ENCODE data around the gene FBXL4.

FBXL4 gene

GRCh38 chr6:98842342-98843180, 105.2 kb downstream of the FBXL4 start:
- H3K4me3 ChIP-seq (ENCODE audit: insufficient read depth, low read depth, low read length, poor library complexity, severe bottlenecking) = no peak overlapping the region

GRCh38 chr6:98841621-98842341, 106.0 kb downstream of the FBXL4 start:
- Histone ChIP-seq H3K9me3 (ENCODE audit: control insufficient read depth, low read length) (no peaks in the 10 kb centered on the region), H3K4me1 (ENCODE audit: control insufficient read depth, insufficient read depth, low read length, poor library complexity, severe bottlenecking) (peaks cover 19% of the 10 kb centered on the region), H3K27ac (ENCODE audit: insufficient read depth, low read length, poor library complexity, severe bottlenecking) (no peak overlapping the region), H3K36me3 (ENCODE audit: control insufficient read depth, insufficient read depth, low read length) (no peaks in the 10 kb centered on the region), H3K4me3 (ENCODE audit: insufficient read depth, low read depth, low read length, poor library complexity, severe bottlenecking) (no peak overlapping the region), H3K27me3 (replicated peaks; ENCODE audit: control insufficient read depth, insufficient read depth, low read length, poor library complexity, severe bottlenecking) (peaks cover 92% of the 10 kb centered on the region)
- DNase-seq = no peak

More at GRCh38 chr6:98842342-98843180, 105.2 kb downstream of the FBXL4 start:
- Histone ChIP-seq H3K27ac (ENCODE audit: insufficient read depth, low read length, poor library complexity, severe bottlenecking) (no peak overlapping the region), H3K4me1 (ENCODE audit: control insufficient read depth, insufficient read depth, low read length, poor library complexity, severe bottlenecking) (peaks cover 20% of the 10 kb centered on the region), H3K36me3 (ENCODE audit: control insufficient read depth, insufficient read depth, low read length) (no peaks in the 10 kb centered on the region), H3K9me3 (ENCODE audit: control insufficient read depth, low read length) (no peaks in the 10 kb centered on the region), H3K27me3 (replicated peaks; ENCODE audit: control insufficient read depth, insufficient read depth, low read length, poor library complexity, severe bottlenecking) (peaks cover 92% of the 10 kb centered on the region)
- DNase-seq = no peak

- peaks cover 91% of the 10 kb centered on the region for H3K27me3 ChIP-seq (replicated peaks; ENCODE audit: control insufficient read depth, insufficient read depth, low read length, poor library complexity, severe bottlenecking)
- H3K9me3 ChIP-seq (ENCODE audit: control insufficient read depth, low read length) = no peaks in the 10 kb centered on the region
These were observed 106.7 kb downstream of the FBXL4 start for GRCh38 chr6:98840996-98841513.

DNA sequence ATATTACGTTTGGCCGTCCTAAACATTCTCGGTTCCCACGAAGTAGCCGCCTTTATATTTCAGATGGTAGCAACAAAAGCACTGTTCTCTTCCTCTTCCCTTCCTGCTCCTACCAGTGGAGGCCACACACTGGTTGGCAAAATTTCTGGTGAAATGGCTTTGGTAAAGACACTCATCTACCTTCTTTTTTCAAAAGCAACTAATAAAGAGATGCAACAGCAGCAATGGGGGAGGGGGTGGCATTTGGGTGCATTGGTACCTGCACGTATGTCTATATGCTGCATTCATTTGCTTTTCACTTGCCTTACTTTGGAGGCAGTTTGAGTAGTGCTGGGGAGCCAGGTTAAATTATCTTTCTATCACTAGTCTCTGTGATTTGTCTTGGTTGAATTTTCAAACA, 107.4 kb downstream of the FBXL4 start:
- H3K27ac ChIP-seq (ENCODE audit: insufficient read depth, low read length, poor library complexity, severe bottlenecking) = no peak overlapping the region
- no peaks in the 10 kb centered on the region for H3K9me3 ChIP-seq (ENCODE audit: control insufficient read depth, low read length)
- no peak for DNase-seq
- H3K36me3 ChIP-seq (ENCODE audit: control insufficient read depth, insufficient read depth, low read length) = no peaks in the 10 kb centered on the region
- H3K4me1 ChIP-seq (ENCODE audit: control insufficient read depth, insufficient read depth, low read length, poor library complexity, severe bottlenecking) = peaks cover 23% of the 10 kb centered on the region
- no peak overlapping the region for H3K4me3 ChIP-seq (ENCODE audit: insufficient read depth, low read depth, low read length, poor library complexity, severe bottlenecking)
- peaks cover 94% of the 10 kb centered on the region for H3K27me3 ChIP-seq (replicated peaks; ENCODE audit: control insufficient read depth, insufficient read depth, low read length, poor library complexity, severe bottlenecking)

More at GRCh38 chr6:98840996-98841513, 106.7 kb downstream of the FBXL4 start:
- H3K4me1 ChIP-seq (ENCODE audit: control insufficient read depth, insufficient read depth, low read length, poor library complexity, severe bottlenecking) = peaks cover 22% of the 10 kb centered on the region
- no peaks in the 10 kb centered on the region for H3K36me3 ChIP-seq (ENCODE audit: control insufficient read depth, insufficient read depth, low read length)
- H3K27ac ChIP-seq (ENCODE audit: insufficient read depth, low read length, poor library complexity, severe bottlenecking) = no peak overlapping the region
- DNase-seq = no peak
- H3K4me3 ChIP-seq (ENCODE audit: insufficient read depth, low read depth, low read length, poor library complexity, severe bottlenecking) = no peak overlapping the region

DNA sequence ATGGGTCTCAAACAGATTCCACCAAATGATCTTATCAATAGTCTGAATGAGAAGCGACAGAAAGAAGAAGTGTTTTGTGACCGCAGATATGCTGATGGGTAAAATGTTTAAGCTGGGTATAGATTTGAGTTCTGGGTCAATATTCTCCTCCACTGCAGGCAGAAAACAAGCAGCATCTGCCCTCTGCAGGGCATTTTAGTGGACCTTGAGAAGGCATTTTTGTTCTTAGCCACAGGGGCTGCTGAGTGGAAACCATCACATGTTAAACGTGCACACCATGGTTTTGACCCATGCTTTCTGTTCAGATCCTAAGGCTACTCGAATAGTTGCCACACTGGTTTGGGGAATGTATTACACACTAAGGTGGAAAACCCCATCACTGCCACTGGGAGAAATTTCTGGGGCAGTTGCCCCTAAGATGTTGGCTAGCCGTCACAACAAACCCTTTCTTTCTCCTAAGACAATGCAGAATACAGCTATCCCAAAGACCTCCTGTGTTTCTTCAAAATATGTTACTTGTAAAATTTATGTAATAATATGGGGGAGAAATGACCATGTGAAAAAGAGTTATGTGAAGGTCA, 107.9 kb downstream of the FBXL4 start:
- Histone ChIP-seq H3K27me3 (replicated peaks; ENCODE audit: control insufficient read depth, insufficient read depth, low read length, poor library complexity, severe bottlenecking) (peaks cover 92% of the 10 kb centered on the region), H3K9me3 (ENCODE audit: control insufficient read depth, low read length) (no peaks in the 10 kb centered on the region), H3K4me1 (ENCODE audit: control insufficient read depth, insufficient read depth, low read length, poor library complexity, severe bottlenecking) (peaks cover 22% of the 10 kb centered on the region), H3K4me3 (ENCODE audit: insufficient read depth, low read depth, low read length, poor library complexity, severe bottlenecking) (no peak overlapping the region), H3K36me3 (ENCODE audit: control insufficient read depth, insufficient read depth, low read length) (no peaks in the 10 kb centered on the region), H3K27ac (ENCODE audit: insufficient read depth, low read length, poor library complexity, severe bottlenecking) (no peak overlapping the region)
- DNase-seq = no peak

DNA sequence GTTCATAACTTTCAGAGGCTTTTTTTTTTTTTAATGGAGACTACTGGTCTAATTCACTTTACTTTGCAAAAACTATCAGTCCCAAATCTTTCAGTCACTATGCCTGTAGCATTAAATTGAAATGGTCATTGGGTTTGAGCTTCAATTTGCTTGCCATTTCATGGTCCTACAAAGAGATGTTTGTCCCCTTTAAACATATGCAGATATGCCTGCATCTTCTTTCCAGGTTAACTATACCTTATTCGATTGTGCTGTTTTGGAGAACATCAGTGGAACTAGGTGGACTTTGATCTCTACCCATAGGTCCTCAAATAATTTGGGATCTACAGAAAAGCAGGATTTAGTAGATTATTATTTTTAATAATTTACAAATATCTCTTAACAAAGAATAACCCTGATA, 108.8 kb downstream of the FBXL4 start:
- Histone ChIP-seq H3K9me3 (ENCODE audit: control insufficient read depth, low read length) (no peaks in the 10 kb centered on the region), H3K4me1 (ENCODE audit: control insufficient read depth, insufficient read depth, low read length, poor library complexity, severe bottlenecking) (peaks cover 14% of the 10 kb centered on the region), H3K36me3 (ENCODE audit: control insufficient read depth, insufficient read depth, low read length) (no peaks in the 10 kb centered on the region), H3K27me3 (replicated peaks; ENCODE audit: control insufficient read depth, insufficient read depth, low read length, poor library complexity, severe bottlenecking) (peaks cover 89% of the 10 kb centered on the region), H3K27ac (ENCODE audit: insufficient read depth, low read length, poor library complexity, severe bottlenecking) (no peak overlapping the region), H3K4me3 (ENCODE audit: insufficient read depth, low read depth, low read length, poor library complexity, severe bottlenecking) (no peak overlapping the region)
- DNase-seq = no peak

DNA sequence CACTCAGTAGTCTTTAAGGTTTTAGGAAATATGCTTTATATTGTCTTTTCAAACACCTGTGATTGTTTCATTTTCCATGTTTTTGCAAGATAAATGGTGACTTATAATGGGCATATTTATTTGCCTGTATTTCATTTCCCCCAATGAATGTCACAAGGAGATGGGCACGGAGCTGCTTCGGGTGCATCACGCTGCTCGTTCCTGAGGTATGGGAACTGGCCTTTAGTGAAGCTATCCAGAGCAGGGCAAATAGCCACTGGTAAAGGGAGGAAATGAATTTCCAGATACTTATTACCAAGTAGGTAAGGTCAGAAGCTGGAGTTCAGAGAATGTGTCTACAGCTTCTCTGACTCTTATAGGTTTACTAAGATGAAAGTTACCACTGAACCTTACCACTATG, 109.7 kb downstream of the FBXL4 start:
- no peaks in the 10 kb centered on the region for H3K36me3 ChIP-seq (ENCODE audit: control insufficient read depth, insufficient read depth, low read length)
- H3K9me3 ChIP-seq (ENCODE audit: control insufficient read depth, low read length) = no peaks in the 10 kb centered on the region
- H3K4me3 ChIP-seq (ENCODE audit: insufficient read depth, low read depth, low read length, poor library complexity, severe bottlenecking) = no peak overlapping the region
- H3K4me1 ChIP-seq (ENCODE audit: control insufficient read depth, insufficient read depth, low read length, poor library complexity, severe bottlenecking) = peaks cover 18% of the 10 kb centered on the region
- peaks cover 86% of the 10 kb centered on the region for H3K27me3 ChIP-seq (replicated peaks; ENCODE audit: control insufficient read depth, insufficient read depth, low read length, poor library complexity, severe bottlenecking)
- H3K27ac ChIP-seq (ENCODE audit: insufficient read depth, low read length, poor library complexity, severe bottlenecking) = no peak overlapping the region
- no peak for DNase-seq

DNA sequence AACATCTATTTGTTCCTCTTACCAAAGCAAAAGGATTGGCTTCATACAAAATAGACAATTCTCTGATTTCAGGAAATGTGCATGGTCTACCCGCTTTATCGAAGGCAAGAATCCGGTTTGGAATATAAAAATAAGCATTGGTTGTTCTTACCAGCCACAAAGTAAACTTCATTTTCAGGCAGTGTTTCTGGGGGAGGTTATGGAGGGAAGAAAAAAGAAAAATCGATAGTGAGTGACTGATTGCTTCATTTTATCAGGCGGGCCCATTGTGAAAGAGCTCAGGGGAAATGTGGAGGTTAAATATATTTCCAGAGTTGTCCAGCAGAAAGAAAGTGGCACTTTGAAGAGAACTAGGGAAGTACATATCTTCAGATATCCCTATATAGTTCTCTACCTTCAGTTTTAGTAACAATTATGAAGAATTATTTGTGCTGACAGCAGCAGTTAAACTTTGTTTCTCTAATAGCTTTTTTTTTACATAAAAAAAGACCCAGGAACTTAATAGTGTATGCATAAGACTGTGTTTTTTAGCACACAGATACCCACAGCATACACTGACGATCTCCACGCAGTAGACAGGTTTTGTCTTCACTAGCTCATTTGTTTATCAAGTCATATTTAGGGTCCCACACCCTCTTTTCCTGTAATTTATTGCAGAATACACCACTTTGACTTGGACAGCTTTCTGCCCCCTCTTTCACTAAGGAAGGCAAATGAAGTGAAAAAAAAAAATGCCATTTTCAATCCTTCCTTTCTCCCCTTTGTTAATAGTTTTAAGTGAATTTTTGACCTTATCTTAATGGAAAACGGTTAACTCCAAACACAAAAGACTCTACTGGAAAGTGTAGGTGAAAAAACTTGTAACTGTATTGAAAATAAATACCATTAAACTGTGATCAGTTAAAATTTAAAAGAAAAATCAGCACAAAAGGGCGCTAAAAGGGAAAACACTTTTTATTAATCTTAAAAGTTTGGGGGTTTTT, 110.5 kb downstream of the FBXL4 start:
- DNase-seq = no peak
- Histone ChIP-seq H3K27ac (ENCODE audit: insufficient read depth, low read length, poor library complexity, severe bottlenecking) (no peak overlapping the region), H3K4me3 (ENCODE audit: insufficient read depth, low read depth, low read length, poor library complexity, severe bottlenecking) (no peak overlapping the region), H3K9me3 (ENCODE audit: control insufficient read depth, low read length) (no peaks in the 10 kb centered on the region), H3K4me1 (ENCODE audit: control insufficient read depth, insufficient read depth, low read length, poor library complexity, severe bottlenecking) (peaks cover 25% of the 10 kb centered on the region), H3K27me3 (replicated peaks; ENCODE audit: control insufficient read depth, insufficient read depth, low read length, poor library complexity, severe bottlenecking) (peaks cover 86% of the 10 kb centered on the region), H3K36me3 (ENCODE audit: control insufficient read depth, insufficient read depth, low read length) (no peaks in the 10 kb centered on the region)
